ENCODE data around the gene SRL. TPM values are rescaled to one million over a fixed set of nuclear protein-coding genes. Genes with fewer than 3 reads are reported as not detected.

The SRL gene
- total RNA-seq, 1 experiment from 2014 or later = not detected

DNA sequence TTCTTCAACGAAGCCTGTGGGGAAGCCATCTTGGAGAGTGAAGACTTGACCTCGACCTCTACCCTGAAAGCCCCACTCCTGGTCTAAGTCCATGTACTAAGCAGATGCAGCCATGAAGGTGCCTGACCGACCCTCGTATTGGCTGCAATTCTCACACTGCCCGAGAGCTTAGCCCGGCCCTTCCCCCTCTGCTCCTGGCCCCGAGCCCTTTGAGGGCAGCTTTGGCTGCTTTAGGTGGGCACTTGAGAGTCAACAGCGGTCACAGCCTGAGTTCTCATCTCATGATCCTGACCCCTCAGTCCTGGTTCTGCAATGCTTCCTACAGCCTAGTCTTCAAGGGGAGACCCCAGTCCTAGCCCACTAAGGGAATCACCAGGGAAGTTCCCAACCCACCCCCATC is 35.9 kb downstream of the SRL start:
- in situ Hi-C loops (cut with HindIII; ENCODE audit: low pct_unique_long_range_greater_than_20kb, low sequenced_read_pairs) = no loop called here

DNA sequence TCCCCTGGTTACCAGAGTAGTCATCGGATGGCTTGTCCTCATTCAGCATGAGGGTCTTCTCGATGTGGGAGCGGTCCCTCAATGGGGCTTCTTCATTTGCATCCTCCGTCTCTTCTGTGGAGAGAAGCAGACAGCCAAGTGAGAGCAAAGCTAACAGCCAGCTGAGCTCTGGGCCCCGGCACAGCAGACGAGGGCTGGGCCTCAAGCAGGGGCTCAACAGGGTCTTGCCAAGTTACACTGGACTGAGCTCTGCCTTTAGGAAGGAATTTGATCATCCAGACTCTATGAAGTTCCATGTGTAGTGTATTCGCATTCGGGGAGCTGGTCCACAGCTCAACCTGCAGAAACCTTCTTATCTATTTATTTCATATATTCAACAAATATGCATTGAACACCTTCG is 37.4 kb downstream of the SRL start:
- intact Hi-C loops (cut with micrococcal nuclease; ENCODE audit: unreplicated experiment) = loop anchor here (5.0 kb wide), 1 partner anchor 48 kb away; no protein-coding TSS in a partner anchor
- TF ChIP-seq SIN3A (IDR thresholded peaks at IDR 0.05; ENCODE audit: borderline replicate concordance, insufficient read depth, low read depth, low read length) (no peak), TCF7L2 (IDR thresholded peaks at IDR 0.05; ENCODE audit: low read depth, low read length) (no peak), POLR2AphosphoS5 (IDR thresholded peaks at IDR 0.05; ENCODE audit: low read depth, low read length) (no peak)
- TF ChIP-seq, protein P1, sequence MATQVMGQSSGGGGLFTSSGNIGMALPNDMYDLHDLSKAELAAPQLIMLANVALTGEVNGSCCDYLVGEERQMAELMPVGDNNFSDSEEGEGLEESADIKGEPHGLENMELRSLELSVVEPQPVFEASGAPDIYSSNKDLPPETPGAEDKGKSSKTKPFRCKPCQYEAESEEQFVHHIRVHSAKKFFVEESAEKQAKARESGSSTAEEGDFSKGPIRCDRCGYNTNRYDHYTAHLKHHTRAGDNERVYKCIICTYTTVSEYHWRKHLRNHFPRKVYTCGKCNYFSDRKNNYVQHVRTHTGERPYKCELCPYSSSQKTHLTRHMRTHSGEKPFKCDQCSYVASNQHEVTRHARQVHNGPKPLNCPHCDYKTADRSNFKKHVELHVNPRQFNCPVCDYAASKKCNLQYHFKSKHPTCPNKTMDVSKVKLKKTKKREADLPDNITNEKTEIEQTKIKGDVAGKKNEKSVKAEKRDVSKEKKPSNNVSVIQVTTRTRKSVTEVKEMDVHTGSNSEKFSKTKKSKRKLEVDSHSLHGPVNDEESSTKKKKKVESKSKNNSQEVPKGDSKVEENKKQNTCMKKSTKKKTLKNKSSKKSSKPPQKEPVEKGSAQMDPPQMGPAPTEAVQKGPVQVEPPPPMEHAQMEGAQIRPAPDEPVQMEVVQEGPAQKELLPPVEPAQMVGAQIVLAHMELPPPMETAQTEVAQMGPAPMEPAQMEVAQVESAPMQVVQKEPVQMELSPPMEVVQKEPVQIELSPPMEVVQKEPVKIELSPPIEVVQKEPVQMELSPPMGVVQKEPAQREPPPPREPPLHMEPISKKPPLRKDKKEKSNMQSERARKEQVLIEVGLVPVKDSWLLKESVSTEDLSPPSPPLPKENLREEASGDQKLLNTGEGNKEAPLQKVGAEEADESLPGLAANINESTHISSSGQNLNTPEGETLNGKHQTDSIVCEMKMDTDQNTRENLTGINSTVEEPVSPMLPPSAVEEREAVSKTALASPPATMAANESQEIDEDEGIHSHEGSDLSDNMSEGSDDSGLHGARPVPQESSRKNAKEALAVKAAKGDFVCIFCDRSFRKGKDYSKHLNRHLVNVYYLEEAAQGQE (IDR thresholded peaks at IDR 0.05; ENCODE audit: insufficient read depth in 1 of 2, low read depth in 2 of 2, low read length in 1 of 2) = no peak
- TF ChIP-seq, protein P2, sequence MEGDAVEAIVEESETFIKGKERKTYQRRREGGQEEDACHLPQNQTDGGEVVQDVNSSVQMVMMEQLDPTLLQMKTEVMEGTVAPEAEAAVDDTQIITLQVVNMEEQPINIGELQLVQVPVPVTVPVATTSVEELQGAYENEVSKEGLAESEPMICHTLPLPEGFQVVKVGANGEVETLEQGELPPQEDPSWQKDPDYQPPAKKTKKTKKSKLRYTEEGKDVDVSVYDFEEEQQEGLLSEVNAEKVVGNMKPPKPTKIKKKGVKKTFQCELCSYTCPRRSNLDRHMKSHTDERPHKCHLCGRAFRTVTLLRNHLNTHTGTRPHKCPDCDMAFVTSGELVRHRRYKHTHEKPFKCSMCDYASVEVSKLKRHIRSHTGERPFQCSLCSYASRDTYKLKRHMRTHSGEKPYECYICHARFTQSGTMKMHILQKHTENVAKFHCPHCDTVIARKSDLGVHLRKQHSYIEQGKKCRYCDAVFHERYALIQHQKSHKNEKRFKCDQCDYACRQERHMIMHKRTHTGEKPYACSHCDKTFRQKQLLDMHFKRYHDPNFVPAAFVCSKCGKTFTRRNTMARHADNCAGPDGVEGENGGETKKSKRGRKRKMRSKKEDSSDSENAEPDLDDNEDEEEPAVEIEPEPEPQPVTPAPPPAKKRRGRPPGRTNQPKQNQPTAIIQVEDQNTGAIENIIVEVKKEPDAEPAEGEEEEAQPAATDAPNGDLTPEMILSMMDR (IDR thresholded peaks at IDR 0.05) = no peak
- H3K36me3 ChIP-seq (ENCODE audit: control insufficient read depth, insufficient read depth, low read length) = no peaks in the 10 kb centered on the region
- no TSS peak for BruUV-seq (replicated peaks)
- no peaks in the 10 kb centered on the region for H3K9me3 ChIP-seq (ENCODE audit: control insufficient read depth, insufficient read depth, low read depth, low read length)
- no peak overlapping the region for H3K4me3 ChIP-seq (ENCODE audit: low read depth in 2 of 2, low read length in 2 of 2)
- no peaks in the 10 kb centered on the region for H3K27me3 ChIP-seq (ENCODE audit: control insufficient read depth, insufficient read depth, low read length)
- in situ Hi-C loops (cut with HindIII; ENCODE audit: low pct_unique_long_range_greater_than_20kb, low sequenced_read_pairs) = no loop called here
- no peak for DNase-seq (ENCODE audit: low read depth, low spot score)
- CTCF ChIA-PET = interaction anchor here (1.0 kb wide), 1 partner anchor 49 kb away, joined by 3 read pairs; no protein-coding TSS in a partner anchor
- peaks cover 5% of the 10 kb centered on the region; the same call in 1 of the 2 replicates for H3K4me1 ChIP-seq (ENCODE audit: control insufficient read depth, insufficient read depth, low read length)
- H3K27ac ChIP-seq (ENCODE audit: low read length) = no peak overlapping the region
- ATAC-seq = no peak
- POLR2A ChIA-PET = no interaction called here

More for the DNA sequence above, 35.9 kb downstream of the SRL start:
- DNase-seq (ENCODE audit: low read depth, low spot score) = no peak
- ChIA-PET CTCF (no interaction called here), POLR2A (no interaction called here)
- TF ChIP-seq POLR2AphosphoS5 (IDR thresholded peaks at IDR 0.05; ENCODE audit: low read depth, low read length) (no peak), SIN3A (IDR thresholded peaks at IDR 0.05; ENCODE audit: borderline replicate concordance, insufficient read depth, low read depth, low read length) (no peak), TCF7L2 (IDR thresholded peaks at IDR 0.05; ENCODE audit: low read depth, low read length) (no peak)
- TF ChIP-seq, protein P1 (IDR thresholded peaks at IDR 0.05; ENCODE audit: insufficient read depth in 1 of 2, low read depth in 2 of 2, low read length in 1 of 2) = no peak
- TF ChIP-seq, protein P2 (IDR thresholded peaks at IDR 0.05) = no peak
- no peak overlapping the region for H3K4me3 ChIP-seq (ENCODE audit: low read depth in 2 of 2, low read length in 2 of 2)
- no peak overlapping the region for H3K27ac ChIP-seq (ENCODE audit: low read length)
- ATAC-seq = no peak
- no TSS peak for BruUV-seq (replicated peaks)
- no peaks in the 10 kb centered on the region for H3K36me3 ChIP-seq (ENCODE audit: control insufficient read depth, insufficient read depth, low read length)
- intact Hi-C loops (cut with micrococcal nuclease; ENCODE audit: unreplicated experiment) = no loop called here
- no peaks in the 10 kb centered on the region for H3K4me1 ChIP-seq (ENCODE audit: control insufficient read depth, insufficient read depth, low read length)
- H3K27me3 ChIP-seq (ENCODE audit: control insufficient read depth, insufficient read depth, low read length) = no peaks in the 10 kb centered on the region
- no peaks in the 10 kb centered on the region for H3K9me3 ChIP-seq (ENCODE audit: control insufficient read depth, insufficient read depth, low read depth, low read length)
